Liver (tissue), 9 donors: Measurements from ENCODE around the gene PWWP2B. TPM values are rescaled to one million over a fixed set of nuclear protein-coding genes. Genes with fewer than 3 reads are reported as not detected.

Experiments used
- DNase-seq: peaks from one replicate; pipeline ENCODE4 v3.0.0-alpha.2; 2017; ENCODE audit warnings: low spot score
- H3K27ac ChIP-seq, 2 donors: one replicate each; pipeline ENCODE4 v1.7.0; 2013; ENCODE audit warnings: inconsistent platforms in 2 of 2, low read length in 2 of 2, control low read depth in 1 of 2, low read depth in 1 of 2, mild to moderate bottlenecking in 1 of 2
- H3K27me3 ChIP-seq, 4 donors: one replicate each; pipeline versions ENCODE4 v1.6.1 to v1.7.0; 2013; ENCODE audit warnings: low read length in 3 of 4, inconsistent platforms in 1 of 4, mild to moderate bottlenecking in 1 of 4, moderate library complexity in 1 of 4; ENCODE audit not compliant: control insufficient read depth in 4 of 4, insufficient read depth in 4 of 4
- H3K36me3 ChIP-seq, 4 donors: one replicate each; pipeline versions ENCODE4 v1.6.1 to v1.7.0; 2013; ENCODE audit warnings: low read length in 3 of 4, mild to moderate bottlenecking in 3 of 4, low read depth in 1 of 4, moderate library complexity in 1 of 4; ENCODE audit not compliant: control insufficient read depth in 4 of 4, insufficient read depth in 3 of 4
- H3K4me1 ChIP-seq, 4 donors: one replicate each; pipeline versions ENCODE4 v1.6.1 to v1.7.0; 2013; ENCODE audit warnings: low read length in 3 of 4, mild to moderate bottlenecking in 3 of 4, moderate library complexity in 1 of 4; ENCODE audit not compliant: control insufficient read depth in 4 of 4, insufficient read depth in 4 of 4
- H3K4me3 ChIP-seq, 3 donors: one replicate each; pipeline versions ENCODE4 v1.6.1 to v1.7.0; 2013; ENCODE audit warnings: low read length in 3 of 3, control low read depth in 1 of 3, low read depth in 1 of 3, mild to moderate bottlenecking in 1 of 3
- H3K9ac ChIP-seq, 2 donors: one replicate each; pipeline ENCODE4 v1.7.0; 2013; ENCODE audit warnings: low read length in 2 of 2, mild to moderate bottlenecking in 2 of 2, moderate library complexity in 2 of 2, control low read depth in 1 of 2, low read depth in 1 of 2
- H3K9me3 ChIP-seq, 4 donors: one replicate each; pipeline versions ENCODE4 v1.6.1 to v1.7.0; 2013; ENCODE audit warnings: low read length in 3 of 4; ENCODE audit not compliant: control insufficient read depth in 4 of 4
- EGR1 ChIP-seq, 2 donors: IDR thresholded peaks; 2 replicates each; pipeline ENCODE4 v1.6.1; 2016 to 2018; ENCODE audit warnings: antibody characterized with exemption in 2 of 2, low read depth in 2 of 2
- FOXA1 ChIP-seq: IDR thresholded peaks from 2 replicates; pipeline ENCODE4 v1.6.1; 2016; ENCODE audit warnings: antibody characterized with exemption
- FOXA2 ChIP-seq: IDR thresholded peaks from 2 replicates; pipeline ENCODE4 v1.6.1; 2016; ENCODE audit warnings: antibody characterized with exemption
- GABPA ChIP-seq, 2 donors: IDR thresholded peaks in 1 of 2; conservative IDR thresholded peaks in 1 of 2; 2 replicates each; pipeline ENCODE4 v1.6.1; 2016; ENCODE audit warnings: antibody characterized with exemption in 2 of 2, mild to moderate bottlenecking in 1 of 2, moderate library complexity in 1 of 2
- HNF4A ChIP-seq, 2 donors: conservative IDR thresholded peaks; 2 replicates each; pipeline ENCODE4 v1.6.1; 2016; ENCODE audit warnings: antibody characterized with exemption in 2 of 2, mild to moderate bottlenecking in 2 of 2
- HNF4G ChIP-seq: IDR thresholded peaks from 2 replicates; pipeline ENCODE4 v1.6.1; 2016; ENCODE audit warnings: antibody characterized with exemption
- JUND ChIP-seq, 2 donors: IDR thresholded peaks; 2 replicates each; pipeline ENCODE4 v1.6.1; 2016; ENCODE audit warnings: antibody characterized with exemption in 2 of 2
- NR2F2 ChIP-seq: IDR thresholded peaks from 2 replicates; pipeline ENCODE4 v1.6.1; 2016; ENCODE audit warnings: antibody characterized with exemption
- RAD21 ChIP-seq, 2 donors: IDR thresholded peaks; 2 replicates each; pipeline ENCODE4 v1.6.1; 2016; ENCODE audit warnings: antibody characterized with exemption in 2 of 2, mild to moderate bottlenecking in 2 of 2
- RXRA ChIP-seq, 2 donors: IDR thresholded peaks; 2 replicates each; pipeline ENCODE4 v1.6.1; 2017 to 2018; ENCODE audit warnings: antibody characterized with exemption in 2 of 2, mild to moderate bottlenecking in 1 of 2
- TAF1 ChIP-seq: conservative IDR thresholded peaks from 2 replicates; pipeline ENCODE4 v1.6.1; 2016; ENCODE audit warnings: antibody characterized with exemption, mild to moderate bottlenecking
- WGBS: extraction: QIAGEN DNeasy Blood & Tissue Kit; methylation state at CpG from one replicate; pipeline ENCODE4 v1.1.7; 2013; 5-methylcytosine and 5-hydroxymethylcytosine counted together
- polyA plus RNA-seq, 2 donors: library from polyadenylated mRNA; stranded (reverse) in 1 of 2; unstranded in 1 of 2; fragments of 200-250 nt in 1 of 2; fragments of >200 nt in 1 of 2; fragmentation: Nextera tagmentation in 1 of 2; extraction: Ambion mirVana in 1 of 2; gene quantifications; one replicate each; pipeline versions ENCODE4 v1.2.1 to v1.2.3, GENCODE V29; 2013 to 2015
- total RNA-seq, 2 donors: library from RNA; depleted of rRNA; stranded (reverse); fragments of >200 nt; gene quantifications; one replicate each; pipeline ENCODE4 v1.2.3, GENCODE V29; 2014
- TF ChIP-seq, protein P1 (sequence below): IDR thresholded peaks from 2 replicates; pipeline ENCODE4 v1.6.1; 2016; ENCODE audit warnings: antibody characterized with exemption
- TF ChIP-seq, protein P2 (sequence below): IDR thresholded peaks from 2 replicates; pipeline ENCODE4 v1.6.1; 2016; ENCODE audit warnings: antibody characterized with exemption, mild to moderate bottlenecking
- TF ChIP-seq, protein P3 (sequence below): IDR thresholded peaks from 2 replicates; pipeline ENCODE4 v1.6.1; 2016; ENCODE audit warnings: antibody characterized with exemption
- TF ChIP-seq, protein P4 (sequence below): IDR thresholded peaks from 2 replicates; pipeline ENCODE4 v1.6.1; 2016; ENCODE audit warnings: antibody characterized with exemption
- TF ChIP-seq, protein P5 (sequence below): fragments of 150-350 bp; IDR thresholded peaks from 2 replicates; pipeline ENCODE4 v1.5.1; 2017; ENCODE audit warnings: improper control_type of control experiment, low read depth, low read length; ENCODE audit not compliant: missing input control
- donor health status: healthy.
- donor health status: healthy.
- donor health status: healthy.
- donor health status: healthy.
- donor health status: healthy.

PWWP2B gene
- total and polyA plus RNA-seq, 4 donors, result 0.75 to 4.2 (median 3.6) TPM

DNA sequence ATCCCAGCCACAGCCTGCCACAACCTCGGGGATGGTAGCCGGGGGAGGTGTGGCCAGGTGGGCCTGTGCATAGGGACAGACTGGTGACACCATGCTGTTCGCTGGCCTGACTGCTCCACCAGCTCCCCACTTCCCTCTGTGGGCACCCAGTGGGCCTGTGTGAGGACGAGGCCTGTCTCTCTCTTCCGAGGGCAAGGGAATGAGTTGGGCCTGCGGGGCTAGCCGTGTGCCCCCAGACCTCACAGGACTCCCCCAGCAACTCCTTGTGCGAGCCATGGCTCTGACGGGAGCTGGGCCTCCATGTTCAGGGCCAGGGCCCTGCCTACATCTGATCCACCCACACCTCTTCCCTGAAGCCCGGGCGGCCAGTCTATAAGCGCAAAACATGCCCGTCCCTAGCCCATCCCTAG lies 40.5 kb downstream of the PWWP2B start:
- no peak overlapping the region for H3K9ac ChIP-seq
- H3K9me3 ChIP-seq, result no peaks in the 10 kb centered on the region
- no peaks in the 10 kb centered on the region for H3K27me3 ChIP-seq
- no peak for TF ChIP-seq NR2F2
- TF ChIP-seq JUND (IDR thresholded peaks at IDR 0.05), result no peak
- TF ChIP-seq, protein P1, sequence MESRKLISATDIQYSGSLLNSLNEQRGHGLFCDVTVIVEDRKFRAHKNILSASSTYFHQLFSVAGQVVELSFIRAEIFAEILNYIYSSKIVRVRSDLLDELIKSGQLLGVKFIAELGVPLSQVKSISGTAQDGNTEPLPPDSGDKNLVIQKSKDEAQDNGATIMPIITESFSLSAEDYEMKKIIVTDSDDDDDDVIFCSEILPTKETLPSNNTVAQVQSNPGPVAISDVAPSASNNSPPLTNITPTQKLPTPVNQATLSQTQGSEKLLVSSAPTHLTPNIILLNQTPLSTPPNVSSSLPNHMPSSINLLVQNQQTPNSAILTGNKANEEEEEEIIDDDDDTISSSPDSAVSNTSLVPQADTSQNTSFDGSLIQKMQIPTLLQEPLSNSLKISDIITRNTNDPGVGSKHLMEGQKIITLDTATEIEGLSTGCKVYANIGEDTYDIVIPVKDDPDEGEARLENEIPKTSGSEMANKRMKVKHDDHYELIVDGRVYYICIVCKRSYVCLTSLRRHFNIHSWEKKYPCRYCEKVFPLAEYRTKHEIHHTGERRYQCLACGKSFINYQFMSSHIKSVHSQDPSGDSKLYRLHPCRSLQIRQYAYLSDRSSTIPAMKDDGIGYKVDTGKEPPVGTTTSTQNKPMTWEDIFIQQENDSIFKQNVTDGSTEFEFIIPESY, result no peak
- no peak for TF ChIP-seq EGR1 (IDR thresholded peaks at IDR 0.05; ENCODE audit: low read depth in 2 of 2)
- TF ChIP-seq, protein P2, sequence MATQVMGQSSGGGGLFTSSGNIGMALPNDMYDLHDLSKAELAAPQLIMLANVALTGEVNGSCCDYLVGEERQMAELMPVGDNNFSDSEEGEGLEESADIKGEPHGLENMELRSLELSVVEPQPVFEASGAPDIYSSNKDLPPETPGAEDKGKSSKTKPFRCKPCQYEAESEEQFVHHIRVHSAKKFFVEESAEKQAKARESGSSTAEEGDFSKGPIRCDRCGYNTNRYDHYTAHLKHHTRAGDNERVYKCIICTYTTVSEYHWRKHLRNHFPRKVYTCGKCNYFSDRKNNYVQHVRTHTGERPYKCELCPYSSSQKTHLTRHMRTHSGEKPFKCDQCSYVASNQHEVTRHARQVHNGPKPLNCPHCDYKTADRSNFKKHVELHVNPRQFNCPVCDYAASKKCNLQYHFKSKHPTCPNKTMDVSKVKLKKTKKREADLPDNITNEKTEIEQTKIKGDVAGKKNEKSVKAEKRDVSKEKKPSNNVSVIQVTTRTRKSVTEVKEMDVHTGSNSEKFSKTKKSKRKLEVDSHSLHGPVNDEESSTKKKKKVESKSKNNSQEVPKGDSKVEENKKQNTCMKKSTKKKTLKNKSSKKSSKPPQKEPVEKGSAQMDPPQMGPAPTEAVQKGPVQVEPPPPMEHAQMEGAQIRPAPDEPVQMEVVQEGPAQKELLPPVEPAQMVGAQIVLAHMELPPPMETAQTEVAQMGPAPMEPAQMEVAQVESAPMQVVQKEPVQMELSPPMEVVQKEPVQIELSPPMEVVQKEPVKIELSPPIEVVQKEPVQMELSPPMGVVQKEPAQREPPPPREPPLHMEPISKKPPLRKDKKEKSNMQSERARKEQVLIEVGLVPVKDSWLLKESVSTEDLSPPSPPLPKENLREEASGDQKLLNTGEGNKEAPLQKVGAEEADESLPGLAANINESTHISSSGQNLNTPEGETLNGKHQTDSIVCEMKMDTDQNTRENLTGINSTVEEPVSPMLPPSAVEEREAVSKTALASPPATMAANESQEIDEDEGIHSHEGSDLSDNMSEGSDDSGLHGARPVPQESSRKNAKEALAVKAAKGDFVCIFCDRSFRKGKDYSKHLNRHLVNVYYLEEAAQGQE, result no peak
- no peak for TF ChIP-seq FOXA2
- TF ChIP-seq, protein P3, sequence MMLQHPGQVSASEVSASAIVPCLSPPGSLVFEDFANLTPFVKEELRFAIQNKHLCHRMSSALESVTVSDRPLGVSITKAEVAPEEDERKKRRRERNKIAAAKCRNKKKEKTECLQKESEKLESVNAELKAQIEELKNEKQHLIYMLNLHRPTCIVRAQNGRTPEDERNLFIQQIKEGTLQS, result no peak
- TF ChIP-seq, protein P4, sequence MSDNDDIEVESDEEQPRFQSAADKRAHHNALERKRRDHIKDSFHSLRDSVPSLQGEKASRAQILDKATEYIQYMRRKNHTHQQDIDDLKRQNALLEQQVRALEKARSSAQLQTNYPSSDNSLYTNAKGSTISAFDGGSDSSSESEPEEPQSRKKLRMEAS, result no peak
- no peak for TF ChIP-seq FOXA1
- TF ChIP-seq RAD21 (IDR thresholded peaks at IDR 0.05), result no peak
- no peak for TF ChIP-seq TAF1
- no peak for TF ChIP-seq GABPA (IDR thresholded peaks at IDR 0.05 in 1 of 2, conservative IDR thresholded peaks at IDR 0.05 in 1 of 2)
- TF ChIP-seq HNF4G, result no peak
- H3K36me3 ChIP-seq, result no peaks in the 10 kb centered on the region
- DNase-seq, result no peak
- WGBS, result 92% methylated on average over 13 of the region's 13 CpGs
- H3K4me1 ChIP-seq, result peaks cover 0 to 5% (median 2%) of the 10 kb centered on the region in 4 donors
- H3K4me3 ChIP-seq, result no peak overlapping the region
- H3K27ac ChIP-seq, result no peak overlapping the region

DNA sequence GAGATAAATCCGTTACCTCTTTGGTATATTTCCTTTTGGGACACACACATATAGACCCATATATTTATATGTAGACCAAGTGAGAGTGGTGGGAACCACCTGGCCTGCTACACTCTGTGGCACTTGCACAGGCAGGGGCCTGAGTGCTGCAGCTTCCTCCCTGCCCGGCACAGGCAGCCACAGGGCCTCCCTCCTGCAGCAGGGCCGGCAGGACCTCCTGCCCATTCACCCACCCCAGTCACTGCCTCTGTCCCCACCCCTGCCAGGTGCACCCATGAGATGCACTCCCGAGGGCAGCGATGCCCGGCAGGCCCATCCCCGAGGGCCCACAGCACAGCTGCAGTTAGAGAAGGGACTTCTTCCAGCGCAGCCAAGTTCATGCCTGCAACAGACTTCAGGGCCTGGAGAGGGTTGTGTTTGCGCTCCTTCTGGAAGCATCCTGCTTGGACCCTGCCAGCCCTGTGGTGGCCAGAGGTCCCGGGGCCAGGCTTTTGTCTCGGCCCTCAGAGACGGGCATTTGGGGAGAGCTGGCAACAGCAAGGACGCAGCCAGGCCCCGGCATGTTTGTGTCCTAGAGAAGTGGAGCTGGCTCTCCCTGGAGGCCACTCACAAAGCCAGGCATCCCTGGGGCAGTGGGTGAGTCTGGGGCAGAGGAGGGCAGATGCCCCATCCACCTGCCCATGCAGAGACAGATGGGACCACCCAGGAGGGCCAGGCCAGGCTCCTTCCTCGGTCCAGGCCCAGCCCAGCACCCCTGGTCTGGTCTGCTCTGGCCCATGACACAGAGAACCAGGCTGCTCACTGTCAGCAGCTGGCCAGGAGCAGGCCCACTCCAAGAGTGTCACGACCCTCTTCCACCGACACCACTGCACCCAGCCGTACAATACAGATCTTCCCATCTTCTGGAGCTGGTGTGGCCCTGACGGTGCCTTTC lies 41.4 kb downstream of the PWWP2B start:
- Histone ChIP-seq H3K27me3 (no peaks in the 10 kb centered on the region), H3K9me3 (no peaks in the 10 kb centered on the region), H3K4me3 (no peak overlapping the region), H3K9ac (no peak overlapping the region), H3K36me3 (no peaks in the 10 kb centered on the region), H3K27ac (peak overlapping the region in 1 of 2 donors; percentile 35), H3K4me1 (peaks cover 0 to 5% (median 2%) of the 10 kb centered on the region in 4 donors)
- DNase-seq, result no peak
- WGBS, result 86% methylated on average over 19 of the region's 19 CpGs
- TF ChIP-seq, protein P5, sequence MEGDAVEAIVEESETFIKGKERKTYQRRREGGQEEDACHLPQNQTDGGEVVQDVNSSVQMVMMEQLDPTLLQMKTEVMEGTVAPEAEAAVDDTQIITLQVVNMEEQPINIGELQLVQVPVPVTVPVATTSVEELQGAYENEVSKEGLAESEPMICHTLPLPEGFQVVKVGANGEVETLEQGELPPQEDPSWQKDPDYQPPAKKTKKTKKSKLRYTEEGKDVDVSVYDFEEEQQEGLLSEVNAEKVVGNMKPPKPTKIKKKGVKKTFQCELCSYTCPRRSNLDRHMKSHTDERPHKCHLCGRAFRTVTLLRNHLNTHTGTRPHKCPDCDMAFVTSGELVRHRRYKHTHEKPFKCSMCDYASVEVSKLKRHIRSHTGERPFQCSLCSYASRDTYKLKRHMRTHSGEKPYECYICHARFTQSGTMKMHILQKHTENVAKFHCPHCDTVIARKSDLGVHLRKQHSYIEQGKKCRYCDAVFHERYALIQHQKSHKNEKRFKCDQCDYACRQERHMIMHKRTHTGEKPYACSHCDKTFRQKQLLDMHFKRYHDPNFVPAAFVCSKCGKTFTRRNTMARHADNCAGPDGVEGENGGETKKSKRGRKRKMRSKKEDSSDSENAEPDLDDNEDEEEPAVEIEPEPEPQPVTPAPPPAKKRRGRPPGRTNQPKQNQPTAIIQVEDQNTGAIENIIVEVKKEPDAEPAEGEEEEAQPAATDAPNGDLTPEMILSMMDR, result no peak
- TF ChIP-seq HNF4A (conservative IDR thresholded peaks at IDR 0.05) (no peak), HNF4G (no peak), TAF1 (no peak), FOXA2 (no peak), NR2F2 (no peak), RXRA (IDR thresholded peaks at IDR 0.05) (no peak), GABPA (IDR thresholded peaks at IDR 0.05 in 1 of 2, conservative IDR thresholded peaks at IDR 0.05 in 1 of 2) (no peak), FOXA1 (no peak)
- TF ChIP-seq, protein P1, result no peak
- TF ChIP-seq, protein P4, result no peak
